Subcutaneous adipose tissue (tissue), 4 donors: Measurements from ENCODE around the gene MC4R. TPM values are rescaled to one million over a fixed set of nuclear protein-coding genes. Genes with fewer than 3 reads are reported as not detected.

ENCODE experiments used
- total RNA-seq, 4 donors: library from RNA; depleted of rRNA; stranded (reverse); fragments of >200 nt; gene quantifications; one replicate each; pipeline ENCODE4 v1.1.0, GENCODE V29; 2016
- TF ChIP-seq, protein P1 (sequence below): fragments of 450-650 bp; IDR thresholded peaks from one replicate; pipeline ENCODE4 v1.5.1; 2016; ENCODE audit warnings: low read depth, mild to moderate bottlenecking, control low read depth, antibody characterized with exemption, moderate library complexity

Gene MC4R
- not detected for total RNA-seq

- TF ChIP-seq, protein P1, sequence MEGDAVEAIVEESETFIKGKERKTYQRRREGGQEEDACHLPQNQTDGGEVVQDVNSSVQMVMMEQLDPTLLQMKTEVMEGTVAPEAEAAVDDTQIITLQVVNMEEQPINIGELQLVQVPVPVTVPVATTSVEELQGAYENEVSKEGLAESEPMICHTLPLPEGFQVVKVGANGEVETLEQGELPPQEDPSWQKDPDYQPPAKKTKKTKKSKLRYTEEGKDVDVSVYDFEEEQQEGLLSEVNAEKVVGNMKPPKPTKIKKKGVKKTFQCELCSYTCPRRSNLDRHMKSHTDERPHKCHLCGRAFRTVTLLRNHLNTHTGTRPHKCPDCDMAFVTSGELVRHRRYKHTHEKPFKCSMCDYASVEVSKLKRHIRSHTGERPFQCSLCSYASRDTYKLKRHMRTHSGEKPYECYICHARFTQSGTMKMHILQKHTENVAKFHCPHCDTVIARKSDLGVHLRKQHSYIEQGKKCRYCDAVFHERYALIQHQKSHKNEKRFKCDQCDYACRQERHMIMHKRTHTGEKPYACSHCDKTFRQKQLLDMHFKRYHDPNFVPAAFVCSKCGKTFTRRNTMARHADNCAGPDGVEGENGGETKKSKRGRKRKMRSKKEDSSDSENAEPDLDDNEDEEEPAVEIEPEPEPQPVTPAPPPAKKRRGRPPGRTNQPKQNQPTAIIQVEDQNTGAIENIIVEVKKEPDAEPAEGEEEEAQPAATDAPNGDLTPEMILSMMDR = no peak
These were observed at the start of gene MC4R for GRCh38 chr18:60372596-60372995. MC4R (minus strand) TSS chr18:60372775; CDS start chr18:60372349, 426 bp downstream.

DNA sequence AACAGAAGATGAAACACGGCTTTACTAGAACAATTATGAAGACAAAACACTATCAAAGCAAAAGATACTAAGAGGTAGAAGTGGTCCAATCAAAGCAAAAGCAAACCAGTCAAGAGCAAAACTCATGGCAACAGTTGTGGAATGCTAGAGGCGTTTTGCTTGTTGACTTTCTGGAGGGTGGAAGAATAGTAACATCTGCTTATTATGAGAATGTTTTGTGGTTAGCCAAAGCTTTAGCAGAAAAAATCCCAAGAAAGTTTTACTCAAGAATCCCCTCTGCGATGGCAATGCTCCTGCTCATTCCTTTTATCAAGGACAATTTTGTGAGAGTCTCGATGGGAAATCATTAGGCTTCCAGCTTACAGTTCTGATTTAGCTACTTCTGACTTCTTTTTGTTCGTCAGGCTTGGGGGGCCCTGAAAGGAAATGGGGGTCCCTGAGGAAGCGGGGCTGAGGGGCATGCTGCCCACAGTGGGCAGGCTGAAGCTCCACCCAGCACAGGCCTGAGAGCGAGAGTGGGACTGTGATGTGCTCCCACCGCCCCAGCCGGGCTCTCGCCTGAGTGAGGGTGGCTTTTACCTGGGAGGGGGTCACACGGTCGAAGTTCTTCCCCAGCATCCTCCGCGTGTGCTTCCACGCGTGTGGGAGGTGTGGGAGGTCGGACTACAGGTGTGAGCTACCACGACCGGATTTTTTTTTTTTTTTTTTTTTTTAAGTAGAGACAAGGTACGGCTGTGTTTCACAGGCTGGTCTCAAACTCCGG lies 49.0 kb upstream of the MC4R start:
- TF ChIP-seq, protein P1 = no peak

DNA sequence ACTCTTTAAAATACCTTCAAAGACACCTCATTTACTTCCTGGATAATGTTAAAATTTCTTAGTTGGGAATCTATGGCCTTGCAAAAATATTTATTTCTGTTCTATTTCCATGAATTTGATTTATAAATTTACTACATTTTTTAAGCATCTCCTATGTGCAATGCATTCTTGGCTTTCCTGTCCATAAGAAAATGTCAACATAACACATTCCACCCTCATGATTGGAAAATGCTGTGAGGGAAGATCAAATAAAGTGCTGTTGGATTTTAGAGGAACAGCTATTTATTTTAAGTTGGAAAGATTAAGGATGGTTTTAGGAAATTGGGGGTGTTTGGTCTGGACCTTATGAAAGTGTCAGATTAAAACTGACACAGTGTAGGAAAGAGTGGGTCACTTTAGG lies 45.4 kb upstream of the MC4R start:
- TF ChIP-seq, protein P1 = no peak

DNA sequence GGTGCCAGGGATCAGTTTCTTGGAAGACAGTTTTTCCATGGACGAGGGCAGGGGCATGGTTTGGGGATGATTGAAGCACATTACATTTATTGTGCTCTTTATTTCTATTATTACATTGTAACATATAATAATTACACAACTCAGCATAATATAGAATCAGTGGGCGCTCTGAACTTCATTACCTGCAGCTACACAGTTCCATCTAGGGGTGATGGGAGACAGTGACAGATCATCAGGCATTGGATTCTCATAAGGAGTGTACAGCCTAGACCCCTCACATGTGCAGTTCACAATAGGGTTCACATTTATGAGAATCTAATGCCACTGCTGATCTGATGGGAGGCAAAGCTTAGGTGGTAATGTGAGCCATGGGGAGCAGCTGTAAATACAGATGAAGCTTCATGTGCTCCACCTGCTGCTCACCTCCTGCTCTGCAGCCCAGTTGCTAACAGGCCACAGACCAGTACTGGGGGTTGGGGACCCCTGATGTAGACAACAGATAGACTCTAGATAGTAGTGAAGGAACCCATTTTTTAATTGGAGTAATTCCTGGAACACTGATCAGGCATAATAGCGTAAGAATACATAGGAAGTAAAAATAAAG lies 41.5 kb upstream of the MC4R start:
- TF ChIP-seq, protein P1 = no peak

DNA sequence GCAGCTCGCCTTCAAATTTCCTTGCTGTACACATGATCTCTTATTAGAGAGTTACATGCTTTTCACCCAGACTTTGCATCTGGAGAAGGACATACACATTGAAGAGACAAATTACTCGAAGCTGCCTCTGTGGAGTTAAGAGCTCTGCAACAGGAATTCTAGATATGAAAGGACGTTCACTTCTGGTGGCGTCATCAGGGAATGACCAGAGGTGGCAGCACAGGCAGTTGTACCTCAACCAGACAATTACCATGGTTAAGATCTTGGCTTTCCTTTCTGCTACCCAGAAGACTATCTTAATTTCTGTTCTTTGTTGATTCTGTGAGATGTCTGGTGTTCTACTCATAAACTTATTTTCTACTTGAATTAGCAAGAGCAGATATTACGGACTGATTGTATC lies 39.1 kb upstream of the MC4R start:
- TF ChIP-seq, protein P1 = no peak

- TF ChIP-seq, protein P1 = no peak
These were observed 34.1 kb upstream of the MC4R start for GRCh38 chr18:60406721-60407120.

GRCh38 chr18:60404486-60405085 lies 32.0 kb upstream of the MC4R start:
- TF ChIP-seq, protein P1 = no peak
